Activated CD4-positive, alpha-beta T cell treated with anti-CD3 and anti-CD28 coated beads, Interleukin-2, amount 50 U/mL, for 16 hours (primary cell): ENCODE results near the gene KCNQ1.
A peak's percentile ranks its signal among the peaks of the same experiment; 100 is the strongest.

Experiments used
- DNase-seq: peaks from one replicate; pipeline ENCODE4 v3.0.0-alpha.2; 2020

KCNQ1 gene

GRCh38 chr11:2426221-2426620 is 18.6 kb upstream of the KCNQ1 start:
- no peak for DNase-seq

DNA sequence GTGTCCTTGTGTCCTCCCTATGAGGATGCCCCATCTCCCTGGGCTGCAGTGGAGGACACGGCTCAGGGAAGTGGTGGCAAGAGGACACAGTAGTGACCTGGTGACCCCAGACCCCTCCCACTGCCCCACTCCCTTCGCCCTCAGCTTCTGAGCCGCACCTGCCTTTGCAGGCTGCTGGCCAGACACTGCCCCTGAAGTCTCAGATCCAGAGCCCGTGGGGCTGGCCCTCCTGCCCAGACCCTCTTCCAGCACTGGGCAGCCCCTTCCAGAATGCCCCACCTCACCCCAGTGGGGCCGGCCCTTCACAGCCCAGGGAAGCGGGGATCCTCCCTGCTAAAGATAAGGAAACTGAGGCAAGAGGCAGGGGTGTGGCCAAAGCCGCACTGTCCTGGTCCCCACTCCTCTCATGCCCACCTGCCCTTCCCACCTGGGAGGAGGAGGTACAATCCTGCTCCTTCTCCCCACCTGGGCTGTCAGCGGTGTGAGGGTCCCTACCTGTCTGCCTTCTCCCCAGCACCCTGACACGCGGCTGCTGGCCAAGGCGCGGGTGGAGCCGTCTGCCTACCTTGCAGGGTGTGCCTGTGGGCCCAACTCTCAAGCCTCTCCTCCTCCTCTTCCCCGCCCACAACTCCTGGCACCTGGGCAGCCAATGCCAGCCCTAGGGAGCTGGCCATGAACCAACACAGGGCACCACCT is 17.8 kb upstream of the KCNQ1 start:
- no peak for DNase-seq

DNA sequence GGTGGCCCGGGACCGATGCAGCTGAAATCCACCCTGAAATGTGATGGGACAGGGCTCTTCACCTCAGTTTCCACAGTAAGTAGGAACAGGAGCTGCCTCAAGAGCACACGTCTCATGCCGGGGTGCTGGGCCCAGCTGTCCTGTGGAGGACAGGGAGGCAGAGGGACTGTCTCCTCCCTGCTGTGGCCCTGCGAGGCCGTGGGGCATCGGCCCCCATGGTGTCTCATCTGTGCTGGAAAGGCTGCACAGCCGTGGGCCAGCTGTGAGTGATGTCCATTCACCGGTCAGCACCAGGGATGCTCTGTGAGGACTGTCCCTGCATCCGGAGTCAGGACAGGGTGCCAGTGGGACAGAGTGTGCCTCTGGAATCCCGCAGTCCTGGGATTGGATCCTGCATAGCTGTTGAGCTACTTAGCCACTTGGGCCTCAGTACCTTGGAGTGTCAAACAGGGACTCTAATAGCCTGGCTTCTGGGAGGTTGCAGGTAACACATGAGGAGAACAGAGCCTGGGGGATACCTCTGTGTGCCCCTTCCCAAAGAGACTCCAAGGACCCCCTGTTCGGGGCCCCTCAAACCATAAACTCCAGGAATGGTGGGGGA is 17.0 kb upstream of the KCNQ1 start:
- DNase-seq, result no peak

DNA sequence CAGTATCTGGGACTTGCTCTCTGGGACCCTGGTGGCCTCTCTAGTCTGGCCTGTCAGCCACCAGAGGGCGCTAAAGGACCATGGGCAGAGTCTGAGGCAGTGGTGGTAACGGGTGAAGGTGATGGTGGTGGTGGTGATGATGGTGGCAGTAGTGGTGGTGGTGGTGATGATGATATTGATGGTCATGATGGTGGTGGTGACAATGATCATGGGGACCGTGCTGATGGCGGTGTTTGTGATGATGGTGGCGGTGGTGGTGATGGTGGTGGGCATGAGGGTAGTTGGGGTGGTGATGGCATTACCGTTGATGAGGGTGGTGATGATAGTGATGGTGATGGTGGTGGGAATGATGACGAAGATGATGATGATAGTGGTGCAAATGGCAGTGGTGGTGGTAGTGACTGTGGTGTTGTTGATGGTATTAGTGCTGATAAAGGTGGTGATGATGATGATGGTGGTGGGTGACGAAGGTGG is 16.4 kb upstream of the KCNQ1 start:
- peak; percentile 71 for DNase-seq

DNA sequence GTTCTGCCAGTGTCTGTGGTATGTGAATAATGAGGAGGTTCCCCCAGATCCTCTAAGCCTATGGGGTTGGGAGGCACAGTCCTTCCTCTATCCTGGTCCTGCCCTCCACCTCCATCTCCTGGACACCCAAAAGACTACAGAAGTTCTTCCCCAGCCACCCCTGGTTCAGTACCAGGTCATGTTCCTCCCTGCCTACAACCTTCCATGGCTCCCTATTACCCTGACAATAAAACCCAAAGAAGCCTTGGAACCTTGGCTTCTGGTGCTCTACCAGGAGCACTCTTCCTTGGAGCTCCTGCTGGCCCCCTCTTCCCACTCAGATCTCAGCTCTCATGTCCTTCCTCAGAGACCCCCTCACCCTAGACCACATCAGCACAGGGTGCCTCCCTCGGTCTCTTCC is 13.4 kb upstream of the KCNQ1 start:
- DNase-seq, result no peak

DNA sequence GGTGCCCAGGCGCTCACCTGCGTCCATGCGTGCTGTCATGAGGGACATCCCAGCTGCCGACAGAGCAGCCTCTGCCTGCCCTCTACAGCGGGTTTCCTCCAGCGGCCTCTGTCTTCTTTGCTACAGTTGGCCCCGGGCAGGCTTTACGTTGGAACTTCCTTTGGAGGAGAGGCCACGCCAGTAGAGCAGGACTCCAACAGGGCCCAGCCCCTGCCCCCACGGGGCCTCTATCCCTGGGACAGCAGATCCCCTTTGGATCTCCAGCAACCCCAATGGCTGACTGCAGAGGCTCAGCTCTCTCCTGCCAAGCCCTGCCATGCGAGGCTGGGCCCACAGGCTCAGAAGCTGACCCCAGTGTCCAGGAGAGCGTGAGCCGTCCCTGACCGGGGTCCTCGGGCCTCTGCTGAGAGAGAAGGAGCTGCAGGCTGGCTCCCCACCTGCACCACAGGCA is 12.6 kb upstream of the KCNQ1 start:
- no peak for DNase-seq

- DNase-seq, result no peak
Measured at GRCh38 chr11:2432628-2433071, 12.2 kb upstream of the KCNQ1 start.

- no peak for DNase-seq
Measured at GRCh38 chr11:2433106-2433925, 11.5 kb upstream of the KCNQ1 start.

- no peak for DNase-seq
Measured at GRCh38 chr11:2434008-2434407, 10.8 kb upstream of the KCNQ1 start.

DNA sequence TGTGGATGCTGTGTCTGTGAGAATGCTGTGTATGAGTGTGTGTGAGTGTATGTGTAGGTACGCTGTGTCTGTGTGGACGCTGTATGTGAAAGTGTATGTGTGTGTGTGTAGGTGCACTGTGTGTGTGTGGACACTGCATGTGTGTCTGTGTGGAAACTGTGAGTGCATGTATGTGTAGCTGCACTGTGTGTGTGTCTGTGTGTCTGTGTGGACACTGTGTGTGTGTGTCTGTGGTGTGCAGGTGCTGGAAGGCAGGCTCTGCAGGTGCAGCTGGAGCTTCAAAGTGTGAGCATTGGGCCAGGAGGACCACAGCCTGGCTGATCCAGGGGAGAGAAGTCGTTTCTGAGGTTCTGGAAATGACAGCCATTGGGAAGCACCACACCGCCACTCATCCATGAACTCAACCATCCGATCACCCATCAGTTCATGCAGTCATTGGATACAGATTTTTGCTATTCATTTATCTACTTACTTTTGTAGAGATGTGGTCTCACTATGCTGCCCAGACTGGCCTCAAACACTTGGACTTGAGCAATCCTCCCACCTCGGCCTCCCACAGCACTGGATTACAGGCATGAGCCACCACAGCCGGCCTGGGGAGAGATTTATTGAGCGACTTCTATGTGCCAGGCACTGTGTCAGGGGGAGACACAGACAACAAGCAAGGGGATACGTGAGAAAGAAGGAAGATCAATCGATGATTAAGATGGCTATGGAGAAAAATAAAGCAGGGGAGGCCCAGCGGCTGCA is 10.1 kb upstream of the KCNQ1 start:
- DNase-seq, result no peak

DNA sequence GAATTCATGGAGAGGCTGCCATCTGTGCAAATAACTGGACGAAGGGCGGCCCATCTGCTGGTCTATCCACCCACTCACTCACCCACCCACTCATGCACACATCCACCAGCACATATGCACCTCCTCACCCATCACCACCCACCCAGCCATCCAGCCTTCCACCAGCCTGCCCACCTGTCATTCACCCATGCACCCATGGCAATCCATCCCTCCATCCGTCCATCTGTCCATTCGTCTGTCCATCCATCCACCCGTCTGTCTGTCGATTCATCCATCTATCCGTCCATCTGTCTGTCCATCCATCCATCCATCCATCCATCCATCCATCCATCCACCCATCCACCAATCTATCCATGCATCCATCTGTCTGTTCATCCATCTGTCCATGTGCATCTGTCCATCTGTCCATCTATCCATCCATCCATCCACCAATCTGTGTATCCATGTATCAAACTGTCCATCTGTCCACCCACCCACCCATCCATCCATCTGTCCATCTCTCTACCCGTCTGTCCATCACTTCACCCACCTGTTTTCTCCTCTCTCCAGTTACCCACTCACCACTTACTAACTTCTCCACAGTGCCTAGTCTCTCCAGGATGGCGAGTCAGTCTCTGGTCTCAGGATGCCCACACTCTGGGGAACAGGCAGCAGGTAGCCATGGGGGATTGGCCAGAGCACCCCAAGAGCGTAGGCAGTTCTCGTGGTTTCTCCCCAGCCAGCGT is 9.4 kb upstream of the KCNQ1 start:
- DNase-seq, result no peak

DNA sequence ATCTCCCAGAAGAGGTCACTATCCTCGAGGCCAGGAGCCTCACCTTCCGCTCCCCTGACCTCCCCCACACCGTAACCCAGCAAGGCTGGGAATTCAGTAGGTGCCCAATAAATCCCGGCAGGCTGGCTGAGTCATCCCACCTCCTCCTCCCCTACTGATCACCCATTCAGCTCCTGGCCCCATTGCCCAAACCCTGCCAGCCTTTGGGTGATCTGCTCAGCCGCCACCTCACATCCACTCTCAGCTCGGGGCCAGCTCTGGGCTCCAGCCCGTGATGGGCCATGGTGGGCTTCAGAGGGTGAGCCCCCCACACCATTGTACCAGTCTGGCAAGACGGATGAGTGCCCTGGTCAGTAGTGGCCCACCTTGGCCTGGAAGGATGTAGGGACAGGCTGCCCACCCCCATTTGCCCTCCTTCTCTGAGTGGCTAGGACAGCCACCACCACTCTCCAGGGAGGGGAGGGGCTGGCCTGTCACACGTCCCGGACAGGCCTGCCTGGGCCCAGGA is 8.7 kb upstream of the KCNQ1 start:
- no peak for DNase-seq

DNA sequence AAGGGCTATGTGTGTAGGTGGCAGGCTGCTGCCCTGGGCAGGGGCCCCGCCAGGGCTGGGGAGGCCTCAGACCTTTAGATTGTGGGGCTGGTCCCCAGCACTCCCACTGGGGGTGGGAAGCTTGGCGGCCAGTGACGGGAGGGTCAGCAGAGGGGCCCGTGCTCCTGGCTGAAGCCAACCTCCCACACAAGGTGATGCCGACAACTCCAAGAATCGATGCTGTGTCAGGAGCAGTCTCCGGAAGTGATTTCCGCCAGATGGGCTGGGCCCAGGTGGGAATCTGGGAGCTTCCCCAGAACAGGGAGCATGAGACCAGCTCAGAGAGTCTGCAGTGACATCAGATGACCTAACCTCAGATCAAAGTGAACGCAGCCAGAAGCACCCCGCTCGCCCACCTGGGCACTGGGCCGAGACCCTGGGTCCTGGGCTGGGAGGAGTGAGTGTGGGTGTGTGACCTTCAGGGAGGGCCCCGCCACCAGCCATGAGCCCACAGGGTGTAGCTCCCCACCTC is 8.2 kb upstream of the KCNQ1 start:
- no peak for DNase-seq

GRCh38 chr11:2437516-2437915 is 7.3 kb upstream of the KCNQ1 start:
- no peak for DNase-seq

DNA sequence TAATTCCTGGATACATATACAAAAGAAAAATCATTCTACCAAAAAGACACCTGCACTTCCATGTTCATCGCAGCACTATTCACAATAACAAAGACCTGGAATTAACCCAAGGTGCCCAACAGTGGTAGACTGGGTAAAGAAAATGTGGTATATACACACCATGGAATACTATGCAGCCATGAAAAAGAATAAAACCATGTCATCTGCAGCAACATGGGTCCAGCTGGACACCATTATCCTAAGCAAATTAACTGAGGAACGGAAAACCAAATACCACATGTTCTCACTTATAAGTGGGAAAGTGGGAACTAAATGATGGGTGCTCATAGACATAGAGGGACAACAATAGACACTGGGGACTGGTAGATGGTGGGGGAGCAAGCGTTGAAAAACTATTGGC is 5.0 kb upstream of the KCNQ1 start:
- DNase-seq, result no peak

- DNase-seq, result no peak
Measured at GRCh38 chr11:2440646-2441045, 4.2 kb upstream of the KCNQ1 start.

DNA sequence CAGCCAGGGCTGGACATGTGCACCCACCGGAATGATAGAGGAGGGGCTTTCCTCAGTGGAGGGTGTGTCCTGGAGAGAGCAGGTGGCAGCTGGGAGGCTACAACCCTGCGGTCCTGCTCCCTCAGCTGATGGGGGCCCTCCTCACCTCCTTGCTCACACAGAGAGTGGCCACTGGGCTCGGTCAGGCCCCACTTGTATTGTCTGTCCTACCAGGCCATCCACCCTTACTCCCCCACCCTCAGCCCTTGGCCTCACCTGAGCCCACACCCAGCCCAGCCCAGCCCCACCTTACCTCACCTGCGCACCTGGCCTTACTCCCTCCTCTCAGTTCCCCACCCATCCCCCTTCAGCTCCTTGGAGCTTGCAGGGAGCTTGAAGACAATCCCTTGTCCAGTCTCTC is 3.6 kb upstream of the KCNQ1 start:
- no peak for DNase-seq

DNA sequence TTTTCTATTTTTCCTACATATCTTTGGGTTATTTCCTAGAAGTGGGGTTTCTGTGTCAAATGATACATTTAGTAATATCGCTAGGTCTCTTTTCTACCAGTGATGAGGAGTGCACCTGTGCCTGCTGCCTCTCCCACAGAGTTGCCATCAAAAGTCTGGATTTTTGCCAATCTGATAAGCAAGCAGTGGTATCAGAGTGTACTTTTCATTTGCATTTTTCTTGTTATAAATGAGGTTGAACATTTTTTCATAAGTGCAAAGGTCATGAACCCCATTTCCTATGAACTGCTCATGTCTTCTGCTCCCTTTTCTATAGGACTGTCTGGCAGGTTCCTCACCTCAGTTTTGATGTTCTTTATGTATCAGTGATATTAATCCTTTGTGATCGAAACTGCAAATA is 2.2 kb upstream of the KCNQ1 start:
- DNase-seq, result no peak

GRCh38 chr11:2443406-2443805 is 1.4 kb upstream of the KCNQ1 start:
- DNase-seq, result no peak

DNA sequence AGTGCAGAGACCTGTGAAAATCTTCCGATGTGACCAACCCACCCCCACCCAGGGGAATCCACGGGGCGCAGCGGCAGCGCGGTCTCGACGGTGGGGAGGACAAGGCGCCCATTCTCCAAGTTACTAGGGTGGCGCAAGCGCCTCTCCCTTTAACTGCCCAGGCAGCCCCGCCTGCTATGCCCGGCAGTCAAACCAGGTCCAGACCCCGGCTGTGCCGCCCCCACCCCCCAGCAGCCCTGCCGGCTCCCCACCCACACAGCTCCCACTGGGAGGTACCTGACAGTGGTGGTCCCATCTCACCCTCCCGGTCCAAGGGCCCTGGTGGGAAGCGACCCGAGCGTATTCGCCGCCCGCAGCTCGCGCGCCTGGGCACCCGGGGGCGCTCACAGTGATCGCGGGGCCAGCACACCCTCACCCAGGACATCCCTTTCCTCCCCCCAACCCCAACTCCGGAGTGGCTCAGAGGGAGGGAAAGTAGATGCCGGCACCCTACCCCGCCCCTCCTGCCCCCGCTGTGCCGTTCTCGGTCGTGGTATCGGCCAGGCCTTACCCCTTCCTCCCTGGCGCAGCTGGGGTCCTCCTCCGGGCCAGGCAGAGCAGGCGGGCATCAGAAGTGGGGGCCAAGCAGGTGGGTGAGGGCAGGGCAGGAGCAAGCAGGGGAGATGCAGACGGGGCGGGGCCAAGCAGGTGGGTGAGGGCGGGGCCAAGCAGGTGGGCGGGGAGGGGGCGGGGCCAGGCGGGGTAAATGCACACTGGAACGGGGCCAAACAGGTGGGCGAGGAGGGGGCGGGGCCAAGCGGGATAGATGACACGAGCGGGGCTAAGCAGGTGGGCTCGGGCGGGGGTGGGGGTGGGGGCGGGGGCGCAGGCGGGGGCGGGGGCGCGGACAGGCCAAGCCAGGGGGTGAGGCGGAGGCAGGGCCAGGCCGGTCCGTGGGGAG is 657 bp upstream of the KCNQ1 start, which contains the start of gene TRPM5:
TSS of gene TRPM5 (minus strand) at position 634 of the 940 bp plus-strand sequence. CDS start 21,478 bp downstream, outside the sequence.
- DNase-seq, result peak; percentile 28
